Measurements from ENCODE around the gene S1PR3. TPM values are rescaled to one million over a fixed set of nuclear protein-coding genes. Genes with fewer than 3 reads are reported as not detected.

S1PR3 gene
- total RNA-seq, 5 donors from 2014 or later (not counting 1 experiment from before 2014, with no cell fraction given), result 0.07 to 0.23 (median 0.12) TPM

DNA sequence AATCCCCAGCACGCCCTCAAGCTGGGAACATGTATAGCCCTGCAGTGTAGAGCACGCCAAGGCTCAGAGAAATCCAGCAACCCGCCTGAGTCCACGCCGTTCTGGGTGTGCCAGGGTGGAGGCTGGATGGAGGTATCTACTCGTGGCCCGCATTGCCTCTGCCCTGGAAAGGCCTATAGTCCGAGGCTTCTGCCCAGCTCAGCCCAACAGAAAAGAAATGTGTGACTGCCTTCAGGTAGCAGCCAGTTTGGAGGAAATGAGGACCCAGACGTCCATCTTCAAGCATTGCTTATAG lies 18.2 kb downstream of the S1PR3 start:
- no peak for ATAC-seq (replicated peaks in 1 of 4)
- CTCF ChIA-PET, result no interaction called here
- Mint-ChIP-seq H3K27me3 (peaks cover 8 to 16% of the 10 kb centered on the region in 2 donors), H3K9me3 (no peaks in the 10 kb centered on the region), H3K4me3 (no peak overlapping the region), H3K4me1 (no peaks in the 10 kb centered on the region), H3K27ac (no peak overlapping the region), H3K36me3 (no peaks in the 10 kb centered on the region)
- H3K27me3 ChIP-seq (replicated peaks in 1 of 2; ENCODE audit: control insufficient read depth in 2 of 2, extremely low read depth in 1 of 2, insufficient read depth in 2 of 2, low read length in 1 of 2), result peaks cover 0 to 32% of the 10 kb centered on the region in 2 experiments
- no peaks in the 10 kb centered on the region for H3K4me1 ChIP-seq (ENCODE audit: control insufficient read depth in 1 of 2, extremely low read depth in 1 of 2, insufficient read depth in 2 of 2, low read length in 2 of 2)
- no peaks in the 10 kb centered on the region for H3K36me3 ChIP-seq (ENCODE audit: control insufficient read depth in 2 of 2, extremely low read depth in 1 of 2, insufficient read depth in 1 of 2, low read length in 1 of 2)
- H3K4me3 ChIP-seq (ENCODE audit: control insufficient read depth in 1 of 2, extremely low read depth in 1 of 2, low read length in 1 of 2), result no peak overlapping the region
- H3K27ac ChIP-seq (ENCODE audit: low read length), result no peak overlapping the region
- DNase-seq, result no peak
- H3K9me3 ChIP-seq, result no peaks in the 10 kb centered on the region
- 83% methylated on average over 9 of the region's 9 CpGs for WGBS (ENCODE audit: insufficient coverage)
- POLR2A ChIA-PET, result no interaction called here

DNA sequence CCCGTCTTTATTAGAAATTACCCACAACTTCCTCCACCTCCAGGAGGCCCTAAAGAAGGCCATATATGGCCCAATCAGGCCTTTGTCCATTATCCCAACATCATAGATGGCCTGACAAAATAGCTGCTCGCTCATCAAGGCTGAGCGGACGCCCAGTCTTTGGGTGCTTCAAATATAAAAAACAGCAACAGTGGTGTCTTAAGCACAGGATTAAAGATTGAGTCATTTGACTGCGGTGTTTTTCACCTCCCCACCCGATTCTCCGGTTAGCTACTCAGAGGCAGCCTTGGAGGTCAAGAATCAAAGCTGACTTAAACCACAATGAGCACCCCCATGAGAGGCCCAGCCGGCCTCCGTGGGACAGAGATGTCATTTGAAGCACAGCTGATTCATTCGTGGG lies 18.8 kb downstream of the S1PR3 start:
- ChIA-PET CTCF (no interaction called here), POLR2A (no interaction called here)
- 55% methylated on average over 7 of the region's 10 CpGs for WGBS (ENCODE audit: insufficient coverage)
- no peak for ATAC-seq (replicated peaks in 1 of 4)
- no peaks in the 10 kb centered on the region for H3K4me1 ChIP-seq (ENCODE audit: control insufficient read depth in 1 of 2, extremely low read depth in 1 of 2, insufficient read depth in 2 of 2, low read length in 2 of 2)
- Mint-ChIP-seq H3K27ac (no peak overlapping the region), H3K27me3 (peaks cover 11 to 20% of the 10 kb centered on the region in 2 donors), H3K4me1 (no peaks in the 10 kb centered on the region), H3K36me3 (no peaks in the 10 kb centered on the region), H3K4me3 (no peak overlapping the region), H3K9me3 (no peaks in the 10 kb centered on the region)
- H3K4me3 ChIP-seq (ENCODE audit: control insufficient read depth in 1 of 2, extremely low read depth in 1 of 2, low read length in 1 of 2), result no peak overlapping the region
- H3K36me3 ChIP-seq (ENCODE audit: control insufficient read depth in 2 of 2, extremely low read depth in 1 of 2, insufficient read depth in 1 of 2, low read length in 1 of 2), result no peaks in the 10 kb centered on the region
- no peak overlapping the region for H3K27ac ChIP-seq (ENCODE audit: low read length)
- peaks cover 0 to 33% of the 10 kb centered on the region in 2 experiments for H3K27me3 ChIP-seq (replicated peaks in 1 of 2; ENCODE audit: control insufficient read depth in 2 of 2, extremely low read depth in 1 of 2, insufficient read depth in 2 of 2, low read length in 1 of 2)
- DNase-seq, result no peak
- no peaks in the 10 kb centered on the region for H3K9me3 ChIP-seq

DNA sequence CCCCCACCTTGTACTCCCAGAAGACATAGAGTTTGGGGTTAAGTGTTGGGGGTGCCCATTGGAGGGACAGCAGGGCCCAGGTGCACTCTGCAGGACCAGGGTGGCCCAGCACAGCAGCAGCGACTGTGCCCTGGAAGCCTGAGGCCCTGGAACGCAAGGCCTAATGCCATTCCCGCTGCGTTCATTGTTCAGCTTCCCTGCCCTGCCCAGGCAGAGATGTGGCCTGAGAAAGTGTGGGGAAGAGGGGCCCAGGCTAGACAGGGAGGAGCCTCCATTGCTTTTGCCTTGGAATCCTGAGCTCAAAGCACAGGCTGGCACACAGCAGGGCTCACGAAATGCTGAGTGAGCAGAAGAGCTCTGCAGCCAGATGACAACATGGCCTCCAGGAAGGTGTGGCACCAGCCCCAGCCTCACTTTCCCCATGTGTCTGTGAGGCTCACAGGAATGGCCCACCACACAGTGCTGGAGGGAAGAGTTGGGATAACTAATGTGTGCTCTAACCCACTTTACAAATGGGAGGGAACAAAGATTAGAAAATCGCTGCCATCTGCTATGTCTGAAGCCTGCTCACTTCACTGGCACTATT lies 19.4 kb downstream of the S1PR3 start:
- Mint-ChIP-seq H3K9me3 (no peaks in the 10 kb centered on the region), H3K27ac (no peak overlapping the region), H3K4me3 (no peak overlapping the region), H3K36me3 (no peaks in the 10 kb centered on the region), H3K4me1 (no peaks in the 10 kb centered on the region), H3K27me3 (peaks cover 13 to 26% of the 10 kb centered on the region in 2 donors)
- ChIA-PET CTCF (no interaction called here), POLR2A (no interaction called here)
- DNase-seq (no peak), ATAC-seq (replicated peaks in 1 of 4) (no peak)
- H3K27ac ChIP-seq (ENCODE audit: low read length), result no peak overlapping the region
- H3K36me3 ChIP-seq (ENCODE audit: control insufficient read depth in 2 of 2, extremely low read depth in 1 of 2, insufficient read depth in 1 of 2, low read length in 1 of 2), result no peaks in the 10 kb centered on the region
- peaks cover 0 to 33% of the 10 kb centered on the region in 2 experiments for H3K27me3 ChIP-seq (replicated peaks in 1 of 2; ENCODE audit: control insufficient read depth in 2 of 2, extremely low read depth in 1 of 2, insufficient read depth in 2 of 2, low read length in 1 of 2)
- 95% methylated on average over 5 of the region's 6 CpGs for WGBS (ENCODE audit: insufficient coverage)
- no peak overlapping the region for H3K4me3 ChIP-seq (ENCODE audit: control insufficient read depth in 1 of 2, extremely low read depth in 1 of 2, low read length in 1 of 2)
- H3K9me3 ChIP-seq, result no peaks in the 10 kb centered on the region
- no peaks in the 10 kb centered on the region for H3K4me1 ChIP-seq (ENCODE audit: control insufficient read depth in 1 of 2, extremely low read depth in 1 of 2, insufficient read depth in 2 of 2, low read length in 2 of 2)

DNA sequence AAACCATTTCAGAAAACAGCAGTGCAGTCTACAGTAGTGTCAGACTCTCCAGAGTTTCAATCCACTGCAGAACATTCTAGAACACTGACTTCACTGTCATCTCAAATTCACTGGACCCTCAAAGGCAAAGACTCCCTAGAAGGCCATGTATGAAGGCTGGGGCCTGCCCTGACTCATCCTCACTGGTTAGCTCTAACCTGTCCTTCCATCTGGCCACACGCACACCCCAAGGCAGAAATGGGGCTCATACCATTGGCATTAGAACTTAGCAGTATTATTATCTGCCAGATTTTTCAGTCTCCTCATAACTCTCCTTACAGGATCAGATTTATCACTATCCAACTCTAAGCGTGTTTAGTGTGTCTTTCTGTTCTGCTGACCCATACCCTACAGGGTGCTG lies 20.4 kb downstream of the S1PR3 start:
- ChIA-PET POLR2A (interaction anchor here in 1 of 2 donors (0.6 kb wide), 1 partner anchor 27 kb away, joined by 5 read pairs; no protein-coding TSS in a partner anchor), CTCF (no interaction called here)

DNA sequence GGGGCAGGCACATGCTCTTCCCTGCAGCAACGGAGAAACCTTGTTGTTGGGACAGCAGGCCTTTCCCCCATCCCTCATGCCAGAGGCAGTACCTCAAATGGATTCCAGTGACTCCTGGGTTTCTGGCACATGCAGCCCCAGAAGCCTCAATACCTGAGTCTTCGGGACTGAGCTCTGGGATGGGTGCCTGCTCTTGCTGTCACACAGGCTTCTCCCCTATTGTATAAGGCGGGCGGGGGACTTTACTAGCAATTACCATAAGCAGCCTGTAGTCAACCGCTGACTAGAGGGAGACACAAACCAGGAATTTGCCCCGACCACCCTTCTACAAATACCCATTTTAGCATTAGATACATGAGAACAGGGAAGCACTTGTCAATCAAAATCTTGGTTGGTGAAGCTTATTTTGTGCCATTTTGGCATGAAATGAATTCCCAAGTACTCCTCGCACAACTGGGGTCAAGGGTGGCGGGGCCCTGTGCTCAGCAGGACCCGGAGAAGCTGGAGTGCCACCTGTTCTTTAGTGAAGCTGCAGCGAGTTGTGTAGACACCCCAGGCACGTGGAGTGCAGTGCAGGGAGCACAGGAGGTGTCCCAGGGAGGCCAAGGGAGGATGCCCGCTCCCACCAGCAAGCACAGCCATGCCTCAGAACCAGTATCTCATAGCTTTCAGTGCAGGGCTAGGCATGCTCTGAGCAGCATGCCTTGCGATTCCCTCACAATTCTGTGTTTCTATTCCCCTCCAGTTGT lies 21.2 kb downstream of the S1PR3 start:
- no peak for ATAC-seq (replicated peaks in 1 of 4)
- no peaks in the 10 kb centered on the region for H3K4me1 ChIP-seq (ENCODE audit: control insufficient read depth in 1 of 2, extremely low read depth in 1 of 2, insufficient read depth in 2 of 2, low read length in 2 of 2)
- H3K36me3 ChIP-seq (ENCODE audit: control insufficient read depth in 2 of 2, extremely low read depth in 1 of 2, insufficient read depth in 1 of 2, low read length in 1 of 2), result no peaks in the 10 kb centered on the region
- ChIA-PET POLR2A (no interaction called here), CTCF (interaction anchor here (0.6 kb wide), 2 partner anchors 35 to 851 kb away, joined by 3 to 8 read pairs; no protein-coding TSS in a partner anchor)
- Mint-ChIP-seq H3K4me1 (no peaks in the 10 kb centered on the region), H3K36me3 (no peaks in the 10 kb centered on the region), H3K27ac (no peak overlapping the region), H3K4me3 (no peak overlapping the region), H3K27me3 (peaks cover 12 to 23% of the 10 kb centered on the region in 2 donors), H3K9me3 (no peaks in the 10 kb centered on the region)
- peaks cover 0 to 33% of the 10 kb centered on the region in 2 experiments for H3K27me3 ChIP-seq (replicated peaks in 1 of 2; ENCODE audit: control insufficient read depth in 2 of 2, extremely low read depth in 1 of 2, insufficient read depth in 2 of 2, low read length in 1 of 2)
- H3K9me3 ChIP-seq, result no peaks in the 10 kb centered on the region
- WGBS (ENCODE audit: insufficient coverage), result 67% methylated on average over 4 of the region's 13 CpGs
- H3K27ac ChIP-seq (ENCODE audit: low read length), result no peak overlapping the region
- no peak overlapping the region for H3K4me3 ChIP-seq (ENCODE audit: control insufficient read depth in 1 of 2, extremely low read depth in 1 of 2, low read length in 1 of 2)
- DNase-seq, result no peak

More for the DNA sequence above, 20.4 kb downstream of the S1PR3 start:
- Mint-ChIP-seq H3K4me3 (no peak overlapping the region), H3K36me3 (no peaks in the 10 kb centered on the region), H3K27me3 (peaks cover 12 to 25% of the 10 kb centered on the region in 2 donors), H3K4me1 (no peaks in the 10 kb centered on the region), H3K27ac (no peak overlapping the region), H3K9me3 (no peaks in the 10 kb centered on the region)
- Histone ChIP-seq H3K36me3 (ENCODE audit: control insufficient read depth in 2 of 2, extremely low read depth in 1 of 2, insufficient read depth in 1 of 2, low read length in 1 of 2) (no peaks in the 10 kb centered on the region), H3K9me3 (no peaks in the 10 kb centered on the region), H3K4me3 (ENCODE audit: control insufficient read depth in 1 of 2, extremely low read depth in 1 of 2, low read length in 1 of 2) (no peak overlapping the region), H3K27me3 (replicated peaks in 1 of 2; ENCODE audit: control insufficient read depth in 2 of 2, extremely low read depth in 1 of 2, insufficient read depth in 2 of 2, low read length in 1 of 2) (peaks cover 0 to 33% of the 10 kb centered on the region in 2 experiments), H3K4me1 (ENCODE audit: control insufficient read depth in 1 of 2, extremely low read depth in 1 of 2, insufficient read depth in 2 of 2, low read length in 2 of 2) (no peaks in the 10 kb centered on the region), H3K27ac (ENCODE audit: low read length) (no peak overlapping the region)
- WGBS (ENCODE audit: insufficient coverage), result 66% methylated on average over 2 of the region's 2 CpGs
- ATAC-seq (replicated peaks in 1 of 4) (no peak), DNase-seq (no peak)

DNA sequence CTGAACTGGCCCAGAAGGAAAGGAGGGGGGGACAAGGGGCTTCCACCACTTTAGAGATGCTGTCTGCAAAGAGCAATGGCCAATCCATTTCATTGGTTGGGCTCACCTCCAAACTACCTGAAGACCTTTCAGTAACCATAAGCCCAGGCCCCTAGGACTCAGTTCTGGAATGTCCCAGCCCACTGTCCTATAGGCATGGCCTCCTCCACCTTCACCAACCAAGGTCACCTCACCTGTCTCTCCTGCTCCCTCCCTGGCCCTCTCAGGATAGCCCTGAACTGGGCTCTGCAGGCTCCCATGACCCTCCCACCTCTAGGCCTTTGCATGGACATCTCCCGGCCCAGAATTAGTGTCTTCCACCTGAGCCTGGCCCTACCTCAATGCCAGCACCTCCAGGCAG lies 22.4 kb downstream of the S1PR3 start:
- Histone ChIP-seq H3K27me3 (replicated peaks in 1 of 2; ENCODE audit: control insufficient read depth in 2 of 2, extremely low read depth in 1 of 2, insufficient read depth in 2 of 2, low read length in 1 of 2) (peaks cover 0 to 33% of the 10 kb centered on the region in 2 experiments), H3K27ac (ENCODE audit: low read length) (no peak overlapping the region), H3K36me3 (ENCODE audit: control insufficient read depth in 2 of 2, extremely low read depth in 1 of 2, insufficient read depth in 1 of 2, low read length in 1 of 2) (no peaks in the 10 kb centered on the region), H3K4me3 (ENCODE audit: control insufficient read depth in 1 of 2, extremely low read depth in 1 of 2, low read length in 1 of 2) (no peak overlapping the region), H3K4me1 (ENCODE audit: control insufficient read depth in 1 of 2, extremely low read depth in 1 of 2, insufficient read depth in 2 of 2, low read length in 2 of 2) (no peaks in the 10 kb centered on the region), H3K9me3 (no peaks in the 10 kb centered on the region)
- Mint-ChIP-seq H3K36me3 (no peaks in the 10 kb centered on the region), H3K4me3 (no peak overlapping the region), H3K27me3 (peaks cover 13 to 20% of the 10 kb centered on the region in 2 donors), H3K4me1 (no peaks in the 10 kb centered on the region), H3K27ac (no peak overlapping the region), H3K9me3 (no peaks in the 10 kb centered on the region)
- ATAC-seq (replicated peaks in 1 of 4), result no peak
- ChIA-PET POLR2A (no interaction called here), CTCF (no interaction called here)
- no peak for DNase-seq
- 56% methylated on average over 1 of the region's 1 CpG for WGBS (ENCODE audit: insufficient coverage)
